Measurements from ENCODE around the gene DNAH1.

The DNAH1 gene

GRCh38 chr3:52388348-52388821 lies 72.3 kb downstream of the DNAH1 start:
- DNase-seq (ENCODE audit: low read depth): no peak

GRCh38 chr3:52388933-52389332 lies 72.8 kb downstream of the DNAH1 start:
- DNase-seq (ENCODE audit: low read depth): no peak

- DNase-seq (ENCODE audit: low read depth): no peak
Measured at GRCh38 chr3:52391096-52391495, 75.0 kb downstream of the DNAH1 start.

DNA sequence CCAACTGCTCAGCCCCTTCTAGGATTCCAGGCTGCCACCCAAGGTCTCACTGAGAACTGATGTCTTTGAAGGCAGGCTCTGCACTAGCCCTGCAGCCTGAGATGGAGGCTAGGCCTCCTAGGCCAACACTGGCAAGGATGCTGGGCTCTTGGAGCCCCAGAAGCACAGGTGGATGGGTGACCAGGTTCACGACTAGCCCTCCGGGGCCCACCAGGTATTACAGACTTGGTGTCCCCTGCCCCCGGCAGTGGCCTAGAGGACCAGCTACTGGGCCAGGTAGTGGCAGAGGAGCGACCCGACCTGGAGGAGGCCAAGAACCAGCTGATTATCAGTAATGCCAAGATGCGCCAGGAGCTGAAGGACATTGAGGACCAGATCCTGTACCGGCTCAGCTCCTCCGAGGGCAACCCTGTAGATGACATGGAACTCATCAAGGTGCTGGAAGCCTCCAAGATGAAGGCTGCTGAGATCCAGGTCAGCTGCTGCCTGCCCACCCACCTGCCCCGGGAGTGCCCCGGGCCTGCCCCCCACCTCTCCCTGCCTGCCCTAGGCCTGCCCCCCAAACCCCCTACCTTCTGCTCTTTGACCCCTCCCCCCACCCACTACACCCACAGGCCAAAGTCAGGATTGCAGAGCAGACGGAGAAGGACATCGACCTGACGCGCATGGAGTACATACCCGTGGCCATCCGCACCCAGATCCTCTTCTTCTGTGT lies 76.3 kb downstream of the DNAH1 start:
- DNase-seq (ENCODE audit: low read depth): no peak

GRCh38 chr3:52393131-52393807 lies 77.2 kb downstream of the DNAH1 start:
- no peak for DNase-seq (ENCODE audit: low read depth)

DNA sequence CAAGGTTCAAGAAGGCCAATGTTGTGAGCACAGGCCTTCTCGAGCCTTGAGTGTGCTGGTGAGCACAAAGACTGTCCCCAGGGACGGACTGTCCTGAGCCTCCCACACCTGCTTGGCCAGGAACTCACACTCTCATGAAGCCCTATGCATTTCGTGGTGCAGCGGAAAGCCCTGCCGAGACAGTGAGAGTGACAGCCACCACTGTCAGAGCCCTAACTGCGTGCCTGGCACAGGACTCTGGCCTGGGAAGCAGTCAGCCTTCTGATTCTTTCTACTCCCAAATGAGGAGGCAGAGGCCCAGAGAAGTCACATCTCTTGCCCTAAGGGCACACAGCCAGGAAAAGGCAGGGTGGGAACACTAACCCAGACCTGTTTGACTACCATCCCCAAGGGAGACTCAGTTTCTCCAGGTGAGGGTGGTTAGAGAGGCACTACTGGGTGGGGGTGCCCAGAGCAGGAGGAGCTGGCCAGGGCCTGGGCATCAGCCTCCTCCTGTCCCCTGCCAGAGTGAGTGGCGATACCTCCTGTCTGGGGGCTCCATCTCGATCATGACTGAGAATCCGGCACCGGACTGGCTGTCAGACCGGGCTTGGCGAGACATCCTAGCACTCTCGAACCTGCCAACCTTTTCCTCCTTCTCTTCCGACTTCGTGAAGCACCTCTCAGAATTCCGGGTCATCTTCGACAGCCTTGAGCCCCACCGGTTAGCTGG lies 78.0 kb downstream of the DNAH1 start:
- DNase-seq (ENCODE audit: low read depth): no peak

DNA sequence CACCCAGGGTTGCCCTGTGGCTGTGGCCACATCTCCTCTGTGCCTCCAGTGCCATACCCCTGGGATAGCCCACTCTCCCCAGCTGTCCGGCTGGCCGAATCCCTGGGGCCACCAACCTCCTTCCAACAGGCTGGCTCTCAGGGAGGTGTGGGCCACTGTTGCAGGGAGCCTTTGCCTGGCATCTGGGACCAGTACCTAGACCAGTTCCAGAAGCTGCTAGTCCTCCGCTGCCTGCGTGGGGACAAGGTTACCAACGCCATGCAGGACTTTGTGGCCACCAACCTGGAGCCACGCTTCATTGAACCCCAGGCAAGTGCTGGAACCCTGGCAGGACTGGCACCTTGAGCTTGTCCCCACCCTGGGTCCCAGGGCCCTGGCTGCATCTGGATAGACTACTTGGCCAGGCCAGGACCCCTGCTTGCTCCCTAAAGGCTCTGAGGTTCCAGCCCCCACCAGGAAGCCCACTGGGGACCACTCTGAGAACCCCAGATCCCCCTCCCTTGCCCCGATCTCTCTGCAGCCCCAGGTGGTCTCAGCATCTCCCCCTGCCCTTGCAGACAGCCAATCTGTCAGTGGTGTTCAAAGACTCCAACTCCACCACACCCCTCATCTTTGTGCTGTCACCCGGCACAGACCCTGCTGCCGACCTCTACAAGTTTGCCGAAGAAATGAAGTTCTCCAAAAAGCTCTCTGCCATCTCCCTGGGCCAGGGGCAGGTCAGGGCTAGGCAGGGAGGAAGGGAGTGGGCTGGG lies 78.8 kb downstream of the DNAH1 start:
- no peak for DNase-seq (ENCODE audit: low read depth)

- no peak for DNase-seq (ENCODE audit: low read depth)
Measured at GRCh38 chr3:52395503-52395865, 79.4 kb downstream of the DNAH1 start.

GRCh38 chr3:52396011-52396906 lies 80.1 kb downstream of the DNAH1 start:
- DNase-seq (ENCODE audit: low read depth): no peak

GRCh38 chr3:52396907-52397591 lies 80.9 kb downstream of the DNAH1 start:
- no peak for DNase-seq (ENCODE audit: low read depth)

- DNase-seq (ENCODE audit: low read depth): no peak
Measured at GRCh38 chr3:52397676-52398399, 81.7 kb downstream of the DNAH1 start.

GRCh38 chr3:52398670-52399081 lies 82.6 kb downstream of the DNAH1 start:
- no peak for DNase-seq (ENCODE audit: low read depth)

DNA sequence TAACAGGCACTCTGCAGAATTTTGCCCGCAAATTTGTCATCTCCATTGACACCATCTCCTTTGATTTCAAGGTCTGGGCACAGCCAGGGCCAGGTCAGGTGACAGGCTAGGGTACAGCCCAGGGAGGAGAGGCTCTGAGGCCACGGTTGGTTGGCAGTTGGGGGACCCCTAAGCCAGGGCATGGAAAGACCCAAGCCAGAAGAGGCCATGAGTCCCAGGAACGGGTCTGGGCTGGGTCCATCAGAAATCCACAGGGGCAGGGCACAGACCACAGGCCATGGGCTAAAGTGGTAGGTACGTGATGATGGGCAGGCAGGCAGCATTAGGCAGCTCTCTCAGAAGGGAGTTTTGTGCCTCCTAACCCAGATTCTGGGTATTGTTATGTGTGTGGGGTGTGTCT lies 83.0 kb downstream of the DNAH1 start:
- no peak for DNase-seq (ENCODE audit: low read depth)

GRCh38 chr3:52399593-52399992 lies 83.5 kb downstream of the DNAH1 start:
- DNase-seq (ENCODE audit: low read depth): no peak

- DNase-seq (ENCODE audit: low read depth): no peak
Measured at GRCh38 chr3:52400275-52400793, 84.2 kb downstream of the DNAH1 start.

- DNase-seq (ENCODE audit: low read depth): no peak
Measured at GRCh38 chr3:52401021-52401420, 84.9 kb downstream of the DNAH1 start.

DNA sequence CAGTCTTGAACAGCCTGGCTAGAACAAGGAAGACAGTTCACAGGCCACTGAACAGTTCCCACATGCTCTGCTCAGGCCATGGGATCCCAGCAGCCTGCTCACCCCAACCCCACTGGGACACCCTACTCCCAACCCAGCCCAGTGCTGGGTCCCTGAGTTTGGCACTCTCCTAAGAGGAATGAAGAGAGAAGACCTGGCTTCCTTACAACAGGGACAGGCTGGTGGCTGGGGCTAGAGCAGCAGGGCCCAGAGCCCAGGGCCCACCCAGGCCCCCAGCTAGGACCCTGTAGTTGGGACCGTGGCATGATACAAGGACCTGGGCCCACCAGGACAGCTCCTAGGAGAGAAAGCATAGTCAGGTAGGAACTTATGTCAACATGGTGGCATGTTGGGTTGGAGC lies 85.4 kb downstream of the DNAH1 start:
- DNase-seq (ENCODE audit: low read depth): no peak

- no peak for DNase-seq (ENCODE audit: low read depth)
Measured at GRCh38 chr3:52402101-52402521, 86.0 kb downstream of the DNAH1 start.

GRCh38 chr3:52402706-52403270 lies 86.7 kb downstream of the DNAH1 start:
- no peak for DNase-seq (ENCODE audit: low read depth)
